ACC112 (cell line): ENCODE measurements around the gene HINT2.

Experiments
- H2AFZ ChIP-seq: fragments of 200-600 bp; sonication (generic); one replicate; pipeline ENCODE4 v1.6.0; 2017; ENCODE audit warnings: antibody characterized with exemption, low read length; ENCODE audit not compliant: unreplicated experiment
- H3K27ac ChIP-seq: fragments of 200-600 bp; sonication (generic); 2 replicates; pipeline ENCODE4 v1.5.1; 2014; ENCODE audit warnings: low read depth, mild to moderate bottlenecking, antibody characterized with exemption, low read length, moderate library complexity
- H3K27me3 ChIP-seq: fragments of 200-600 bp; sonication (generic); 2 replicates; pipeline ENCODE4 v1.6.1; 2014; ENCODE audit warnings: mild to moderate bottlenecking, antibody characterized with exemption, low read length, moderate library complexity, mixed read lengths; ENCODE audit not compliant: insufficient read depth
- H3K36me3 ChIP-seq: fragments of 200-600 bp; sonication (generic); 2 replicates; pipeline ENCODE4 v1.6.1; 2016; ENCODE audit warnings: mild to moderate bottlenecking, antibody characterized with exemption, low read length, moderate library complexity, mixed read lengths; ENCODE audit not compliant: insufficient read depth
- H3K4me1 ChIP-seq: fragments of 200-600 bp; sonication (generic); one replicate; pipeline ENCODE4 v1.6.1; 2016; ENCODE audit warnings: low read length, mixed read lengths; ENCODE audit not compliant: insufficient read depth, unreplicated experiment, control insufficient read depth
- H3K4me3 ChIP-seq: fragments of 200-600 bp; sonication (generic); 2 replicates; pipeline ENCODE4 v1.5.1; 2014; ENCODE audit warnings: mild to moderate bottlenecking, low read depth, low read length
- H3K79me2 ChIP-seq: fragments of 200-600 bp; sonication (generic); one replicate; pipeline ENCODE4 v1.6.0; 2016; ENCODE audit warnings: low read length; ENCODE audit not compliant: control insufficient read depth, unreplicated experiment, insufficient read depth

Gene HINT2

GRCh38 chr9:35771943-35772342 lies 42.9 kb downstream of the HINT2 start:
- Histone ChIP-seq H3K36me3 (no peaks in the 10 kb centered on the region), H3K27ac (no peak overlapping the region), H3K79me2 (no peaks in the 10 kb centered on the region), H3K27me3 (no peaks in the 10 kb centered on the region), H2AFZ (no peak overlapping the region), H3K4me3 (no peak overlapping the region), H3K4me1 (peaks cover 20% of the 10 kb centered on the region)

- Histone ChIP-seq H3K4me1 (peaks cover 20% of the 10 kb centered on the region), H3K36me3 (no peaks in the 10 kb centered on the region), H2AFZ (no peak overlapping the region), H3K27ac (0 out of 2 replicates have a peak overlapping the region, but pooled peaks have one; percentile 6), H3K27me3 (no peaks in the 10 kb centered on the region), H3K79me2 (no peaks in the 10 kb centered on the region), H3K4me3 (no peak overlapping the region)
Measured at GRCh38 chr9:35771534-35771933, 43.3 kb downstream of the HINT2 start.

DNA sequence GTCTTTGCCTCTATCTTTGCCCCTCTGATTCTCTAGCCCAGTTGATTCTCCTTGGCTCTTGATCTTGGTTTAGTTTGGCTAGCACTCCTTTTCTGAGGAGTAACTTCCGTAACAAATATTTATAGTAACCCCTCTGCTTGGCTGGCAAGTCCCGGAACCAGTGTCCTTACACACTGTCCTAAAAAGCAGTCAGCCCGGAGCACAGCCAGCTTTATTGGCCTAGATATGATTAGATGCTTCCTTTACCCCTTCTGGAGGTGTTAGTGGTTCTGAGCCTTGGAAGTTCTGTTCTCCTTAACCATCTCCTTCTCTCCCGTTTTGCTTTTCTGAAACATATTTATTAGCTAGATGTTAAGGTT lies 43.8 kb downstream of the HINT2 start:
- Histone ChIP-seq H3K27me3 (no peaks in the 10 kb centered on the region), H3K4me1 (peaks cover 20% of the 10 kb centered on the region), H3K27ac (0 out of 2 replicates have a peak overlapping the region, but pooled peaks have one; percentile 6), H3K4me3 (no peak overlapping the region), H2AFZ (no peak overlapping the region), H3K79me2 (no peaks in the 10 kb centered on the region), H3K36me3 (no peaks in the 10 kb centered on the region)

DNA sequence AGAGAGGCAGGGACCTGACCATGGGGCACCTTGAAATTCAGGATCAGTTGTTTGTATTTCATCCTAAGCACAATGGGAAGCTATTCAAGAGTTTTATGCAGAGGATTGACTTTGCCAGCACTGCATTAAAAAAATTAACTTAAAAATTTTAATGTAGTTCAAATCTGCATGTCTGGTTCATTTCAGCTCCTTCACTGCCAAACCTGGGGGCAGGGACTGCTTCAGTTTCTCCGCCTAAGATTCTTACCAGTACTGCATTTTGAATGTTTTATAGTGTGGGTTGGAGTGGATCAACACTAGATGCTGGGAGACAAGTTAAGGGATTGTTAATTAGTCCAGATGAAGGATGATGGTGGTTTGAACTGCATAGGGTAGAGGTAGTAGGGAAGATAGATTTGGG lies 45.1 kb downstream of the HINT2 start:
- no peaks in the 10 kb centered on the region for H3K36me3 ChIP-seq
- H3K27me3 ChIP-seq = no peaks in the 10 kb centered on the region
- H3K27ac ChIP-seq = no peak overlapping the region
- H3K4me3 ChIP-seq = no peak overlapping the region
- H2AFZ ChIP-seq = no peak overlapping the region
- no peaks in the 10 kb centered on the region for H3K79me2 ChIP-seq
- H3K4me1 ChIP-seq = peaks cover 20% of the 10 kb centered on the region

GRCh38 chr9:35767458-35767857 lies 47.4 kb downstream of the HINT2 start:
- no peaks in the 10 kb centered on the region for H3K79me2 ChIP-seq
- H2AFZ ChIP-seq = no peak overlapping the region
- no peak overlapping the region for H3K4me3 ChIP-seq
- H3K4me1 ChIP-seq = peaks cover 20% of the 10 kb centered on the region
- no peaks in the 10 kb centered on the region for H3K27me3 ChIP-seq
- H3K36me3 ChIP-seq = no peaks in the 10 kb centered on the region
- no peak overlapping the region for H3K27ac ChIP-seq

DNA sequence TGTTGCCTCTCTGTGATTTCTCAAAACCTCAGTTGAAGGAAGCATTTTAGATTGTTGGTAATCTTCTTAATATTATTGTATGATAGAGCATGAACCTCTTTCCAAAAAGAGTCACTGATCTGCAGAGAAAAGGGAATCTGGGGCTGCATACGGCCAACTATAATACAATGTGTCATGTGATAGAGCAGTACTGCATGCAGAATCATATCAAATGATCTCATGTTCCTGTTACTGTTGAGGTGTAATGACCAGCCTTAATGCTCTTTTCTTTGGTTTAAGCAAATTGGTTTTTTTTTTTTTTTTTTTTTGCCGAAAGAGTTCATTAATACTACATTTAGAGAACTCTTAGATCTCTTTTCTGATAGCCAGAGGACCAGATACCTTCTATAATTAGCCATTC lies 47.8 kb downstream of the HINT2 start:
- H3K36me3 ChIP-seq = no peaks in the 10 kb centered on the region
- H3K79me2 ChIP-seq = no peaks in the 10 kb centered on the region
- peaks cover 17% of the 10 kb centered on the region for H3K4me1 ChIP-seq
- H2AFZ ChIP-seq = no peak overlapping the region
- no peak overlapping the region for H3K4me3 ChIP-seq
- no peaks in the 10 kb centered on the region for H3K27me3 ChIP-seq
- no peak overlapping the region for H3K27ac ChIP-seq

- no peaks in the 10 kb centered on the region for H3K27me3 ChIP-seq
- no peak overlapping the region for H3K27ac ChIP-seq
- peaks cover 13% of the 10 kb centered on the region for H3K4me1 ChIP-seq
- no peaks in the 10 kb centered on the region for H3K79me2 ChIP-seq
- no peak overlapping the region for H2AFZ ChIP-seq
- H3K36me3 ChIP-seq = no peaks in the 10 kb centered on the region
- H3K4me3 ChIP-seq = no peak overlapping the region
Measured at GRCh38 chr9:35763803-35764202, 51.0 kb downstream of the HINT2 start.

DNA sequence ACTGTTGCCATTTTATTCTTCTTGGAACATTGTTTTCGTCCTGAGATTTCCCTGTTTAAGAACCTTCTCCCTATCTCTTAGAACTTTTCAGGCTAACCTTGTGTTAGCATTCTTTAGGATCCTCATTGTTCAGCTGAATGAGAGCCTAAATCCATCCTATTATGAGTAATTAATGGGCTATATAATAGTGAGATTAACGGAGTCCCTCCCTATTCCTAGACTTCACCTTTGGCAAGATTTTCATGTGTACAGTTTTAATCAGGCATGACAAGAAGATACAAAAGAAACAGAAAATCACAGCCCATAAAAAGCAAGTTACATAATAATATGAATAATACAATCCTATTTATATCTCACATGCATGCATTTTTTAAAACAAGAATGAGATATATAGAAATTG lies 51.7 kb downstream of the HINT2 start:
- H3K4me1 ChIP-seq = peaks cover 16% of the 10 kb centered on the region
- no peaks in the 10 kb centered on the region for H3K79me2 ChIP-seq

More for the DNA sequence above, 51.7 kb downstream of the HINT2 start:
- H3K27ac ChIP-seq = no peak overlapping the region
- no peak overlapping the region for H3K4me3 ChIP-seq
- no peaks in the 10 kb centered on the region for H3K36me3 ChIP-seq
- H2AFZ ChIP-seq = no peak overlapping the region
- H3K27me3 ChIP-seq = no peaks in the 10 kb centered on the region
